Rectal smooth muscle tissue (tissue), 1 donor: ENCODE measurements around the gene DCAF4.
"Not testable (repeated sequence)": the region's sequence is repeated elsewhere in the genome, so short reads cannot be mapped to it uniquely, and the experiment has no call there.

Experiments
- H3K27ac ChIP-seq: one replicate; pipeline ENCODE4 v1.7.0; 2013; ENCODE audit warnings: low read depth, low read length, inconsistent platforms
- H3K27me3 ChIP-seq: one replicate; pipeline ENCODE4 v1.7.0; 2013; ENCODE audit warnings: low read length; ENCODE audit not compliant: control insufficient read depth, insufficient read depth
- H3K36me3 ChIP-seq: one replicate; pipeline ENCODE4 v1.7.0; 2013; ENCODE audit warnings: low read length; ENCODE audit not compliant: control insufficient read depth, insufficient read depth
- H3K4me1 ChIP-seq: one replicate; pipeline ENCODE4 v1.7.0; 2013; ENCODE audit warnings: low read length; ENCODE audit not compliant: control insufficient read depth, insufficient read depth
- H3K4me3 ChIP-seq: one replicate; pipeline ENCODE4 v1.7.0; 2013; ENCODE audit warnings: low read length
- H3K9ac ChIP-seq: one replicate; pipeline ENCODE4 v1.7.0; 2013; ENCODE audit warnings: low read length

Gene DCAF4

GRCh38 chr14:72998252-72998903 is 72.1 kb downstream of the DCAF4 start:
- no peaks in the 10 kb centered on the region for H3K27me3 ChIP-seq
- no peak overlapping the region for H3K9ac ChIP-seq
- H3K4me3 ChIP-seq = no peak overlapping the region
- no peak overlapping the region for H3K27ac ChIP-seq
- H3K36me3 ChIP-seq = peaks cover 16% of the 10 kb centered on the region
- H3K4me1 ChIP-seq = no peaks in the 10 kb centered on the region

GRCh38 chr14:72999316-72999715 is 73.1 kb downstream of the DCAF4 start:
- H3K27ac ChIP-seq = no peak overlapping the region
- H3K27me3 ChIP-seq = no peaks in the 10 kb centered on the region
- H3K4me1 ChIP-seq = no peaks in the 10 kb centered on the region
- no peak overlapping the region for H3K9ac ChIP-seq
- H3K4me3 ChIP-seq = no peak overlapping the region
- peaks cover 16% of the 10 kb centered on the region for H3K36me3 ChIP-seq

- Histone ChIP-seq H3K36me3 (peaks cover 16% of the 10 kb centered on the region), H3K4me3 (no peak overlapping the region), H3K27ac (no peak overlapping the region), H3K9ac (no peak overlapping the region), H3K4me1 (no peaks in the 10 kb centered on the region), H3K27me3 (no peaks in the 10 kb centered on the region)
Measured at GRCh38 chr14:73000073-73000472, 73.8 kb downstream of the DCAF4 start.

- Histone ChIP-seq H3K4me3 (no peak overlapping the region), H3K27ac (no peak overlapping the region)
Measured at GRCh38 chr14:73003681-73004080, 77.4 kb downstream of the DCAF4 start.

GRCh38 chr14:73004641-73005040 is 78.4 kb downstream of the DCAF4 start:
- H3K27ac ChIP-seq = not testable (repeated sequence)

More at GRCh38 chr14:73003681-73004080, 77.4 kb downstream of the DCAF4 start:
- H3K27me3 ChIP-seq = no peaks in the 10 kb centered on the region
- H3K9ac ChIP-seq = no peak overlapping the region
- no peaks in the 10 kb centered on the region for H3K36me3 ChIP-seq
- peaks cover 2% of the 10 kb centered on the region for H3K4me1 ChIP-seq

GRCh38 chr14:73007835-73008234 is 81.6 kb downstream of the DCAF4 start:
- Histone ChIP-seq H3K27ac (peak overlapping the region; percentile 74), H3K4me1 (peaks cover 5% of the 10 kb centered on the region), H3K4me3 (no peak overlapping the region), H3K9ac (no peak overlapping the region), H3K36me3 (peaks cover 4% of the 10 kb centered on the region), H3K27me3 (no peaks in the 10 kb centered on the region)

More at GRCh38 chr14:73004641-73005040, 78.4 kb downstream of the DCAF4 start:
- not testable (repeated sequence) for H3K36me3 ChIP-seq, H3K4me1 ChIP-seq, H3K9ac ChIP-seq, H3K27me3 ChIP-seq, H3K4me3 ChIP-seq

GRCh38 chr14:73008501-73008900 is 82.2 kb downstream of the DCAF4 start:
- Histone ChIP-seq H3K4me1 (peaks cover 5% of the 10 kb centered on the region), H3K27me3 (no peaks in the 10 kb centered on the region), H3K4me3 (no peak overlapping the region), H3K36me3 (peaks cover 5% of the 10 kb centered on the region), H3K27ac (peak overlapping the region; percentile 74), H3K9ac (no peak overlapping the region)
